ENCODE data around the gene GAREM1.

GAREM1 gene

GRCh38 chr18:32372047-32372380 lies 98.7 kb downstream of the GAREM1 start:
- in situ Hi-C loops (cut with MboI; ENCODE audit: low pct_unique_long_range_greater_than_20kb, low sequenced_read_pairs, unreplicated experiment) = no loop called here
- no peak for DNase-seq (ENCODE audit: low spot score)
- TF ChIP-seq CTCF (IDR thresholded peaks at IDR 0.05; ENCODE audit: extremely low read depth, insufficient read depth, missing control alignments) = no peak

GRCh38 chr18:32371384-32371783 lies 99.3 kb downstream of the GAREM1 start:
- in situ Hi-C loops (cut with MboI; ENCODE audit: low pct_unique_long_range_greater_than_20kb, low sequenced_read_pairs, unreplicated experiment) = no loop called here
- no peak for TF ChIP-seq CTCF (IDR thresholded peaks at IDR 0.05; ENCODE audit: extremely low read depth, insufficient read depth, missing control alignments)
- no peak for DNase-seq (ENCODE audit: low spot score)

GRCh38 chr18:32368991-32369390 lies 101.7 kb downstream of the GAREM1 start:
- no peak for DNase-seq (ENCODE audit: low spot score)
- in situ Hi-C loops (cut with MboI; ENCODE audit: low pct_unique_long_range_greater_than_20kb, low sequenced_read_pairs, unreplicated experiment) = no loop called here
- TF ChIP-seq CTCF (IDR thresholded peaks at IDR 0.05; ENCODE audit: extremely low read depth, insufficient read depth, missing control alignments) = no peak

- TF ChIP-seq CTCF (IDR thresholded peaks at IDR 0.05; ENCODE audit: extremely low read depth, insufficient read depth, missing control alignments) = no peak
- in situ Hi-C loops (cut with MboI; ENCODE audit: low pct_unique_long_range_greater_than_20kb, low sequenced_read_pairs, unreplicated experiment) = no loop called here
- DNase-seq (ENCODE audit: low spot score) = no peak
Observed at GRCh38 chr18:32368170-32368569, 102.5 kb downstream of the GAREM1 start.

GRCh38 chr18:32366586-32367538 lies 103.8 kb downstream of the GAREM1 start:
- in situ Hi-C loops (cut with MboI; ENCODE audit: low pct_unique_long_range_greater_than_20kb, low sequenced_read_pairs, unreplicated experiment) = no loop called here

GRCh38 chr18:32362484-32362883 lies 108.2 kb downstream of the GAREM1 start:
- in situ Hi-C loops (cut with MboI; ENCODE audit: low pct_unique_long_range_greater_than_20kb, low sequenced_read_pairs, unreplicated experiment) = no loop called here

More at GRCh38 chr18:32366586-32367538, 103.8 kb downstream of the GAREM1 start:
- TF ChIP-seq CTCF (IDR thresholded peaks at IDR 0.05; ENCODE audit: extremely low read depth, insufficient read depth, missing control alignments) = no peak
- DNase-seq (ENCODE audit: low spot score) = no peak

More at GRCh38 chr18:32362484-32362883, 108.2 kb downstream of the GAREM1 start:
- no peak for TF ChIP-seq CTCF (IDR thresholded peaks at IDR 0.05; ENCODE audit: extremely low read depth, insufficient read depth, missing control alignments)
- no peak for DNase-seq (ENCODE audit: low spot score)

Data from GM13977 (cell line).